Measurements from ENCODE around the gene C21orf91.

Gene C21orf91

GRCh38 chr21:17789069-17789468 is 30.1 kb downstream of the C21orf91 start:
- Histone ChIP-seq H3K4me3 (ENCODE audit: low read length) (no peak overlapping the region), H3K27me3 (ENCODE audit: control insufficient read depth, low read length) (no peaks in the 10 kb centered on the region), H3K27ac (ENCODE audit: low read depth, low read length) (no peak overlapping the region), H3F3A (ENCODE audit: control insufficient read depth, insufficient read depth) (peaks cover 7% of the 10 kb centered on the region), H3K9me3 (ENCODE audit: control insufficient read depth, insufficient read depth, low read length) (peaks cover 10% of the 10 kb centered on the region; the same call in 1 of the 2 replicates), H4K20me1 (ENCODE audit: control insufficient read depth, insufficient read depth, low read depth, low read length) (no peaks in the 10 kb centered on the region), H3K9me2 (replicated peaks; ENCODE audit: control insufficient read depth, low read length) (no peaks in the 10 kb centered on the region), H3K36me3 (ENCODE audit: control insufficient read depth, low read length) (peaks cover 63% of the 10 kb centered on the region), H3K79me2 (ENCODE audit: control insufficient read depth, low read length) (no peaks in the 10 kb centered on the region), H3K4me1 (ENCODE audit: control insufficient read depth, low read length) (peaks cover 27% of the 10 kb centered on the region), H3K4me2 (ENCODE audit: low read length) (no peak overlapping the region)
- TF ChIP-seq EZH2phosphoT487 (IDR thresholded peaks at IDR 0.05; ENCODE audit: borderline replicate concordance, low read length) = no peak
- TF ChIP-seq, protein P1, sequence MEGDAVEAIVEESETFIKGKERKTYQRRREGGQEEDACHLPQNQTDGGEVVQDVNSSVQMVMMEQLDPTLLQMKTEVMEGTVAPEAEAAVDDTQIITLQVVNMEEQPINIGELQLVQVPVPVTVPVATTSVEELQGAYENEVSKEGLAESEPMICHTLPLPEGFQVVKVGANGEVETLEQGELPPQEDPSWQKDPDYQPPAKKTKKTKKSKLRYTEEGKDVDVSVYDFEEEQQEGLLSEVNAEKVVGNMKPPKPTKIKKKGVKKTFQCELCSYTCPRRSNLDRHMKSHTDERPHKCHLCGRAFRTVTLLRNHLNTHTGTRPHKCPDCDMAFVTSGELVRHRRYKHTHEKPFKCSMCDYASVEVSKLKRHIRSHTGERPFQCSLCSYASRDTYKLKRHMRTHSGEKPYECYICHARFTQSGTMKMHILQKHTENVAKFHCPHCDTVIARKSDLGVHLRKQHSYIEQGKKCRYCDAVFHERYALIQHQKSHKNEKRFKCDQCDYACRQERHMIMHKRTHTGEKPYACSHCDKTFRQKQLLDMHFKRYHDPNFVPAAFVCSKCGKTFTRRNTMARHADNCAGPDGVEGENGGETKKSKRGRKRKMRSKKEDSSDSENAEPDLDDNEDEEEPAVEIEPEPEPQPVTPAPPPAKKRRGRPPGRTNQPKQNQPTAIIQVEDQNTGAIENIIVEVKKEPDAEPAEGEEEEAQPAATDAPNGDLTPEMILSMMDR (IDR thresholded peaks at IDR 0.05; ENCODE audit: low read depth, low read length, poor library complexity, severe bottlenecking) = no peak

DNA sequence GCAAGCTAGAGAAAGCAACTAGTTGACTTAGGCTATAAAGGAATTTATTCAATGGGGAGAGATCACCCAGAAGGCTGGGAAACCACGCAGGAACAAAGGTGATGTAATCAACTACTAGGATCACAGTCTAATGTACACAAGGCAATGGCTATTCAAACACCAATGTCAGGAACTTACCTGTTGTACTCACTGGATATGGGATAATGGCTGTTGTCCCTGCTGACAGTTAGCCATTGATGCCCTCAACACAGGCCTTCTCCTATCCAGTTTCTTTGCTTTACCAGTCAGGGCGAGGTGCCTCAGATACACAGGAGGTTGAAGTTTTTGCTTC is 32.3 kb downstream of the C21orf91 start:
- no peaks in the 10 kb centered on the region for H3K9me2 ChIP-seq (replicated peaks; ENCODE audit: control insufficient read depth, low read length)
- no peaks in the 10 kb centered on the region for H4K20me1 ChIP-seq (ENCODE audit: control insufficient read depth, insufficient read depth, low read depth, low read length)
- no peaks in the 10 kb centered on the region for H3K27me3 ChIP-seq (ENCODE audit: control insufficient read depth, low read length)
- no peak for TF ChIP-seq EZH2phosphoT487 (IDR thresholded peaks at IDR 0.05; ENCODE audit: borderline replicate concordance, low read length)
- TF ChIP-seq, protein P1 (IDR thresholded peaks at IDR 0.05; ENCODE audit: low read depth, low read length, poor library complexity, severe bottlenecking) = no peak
- no peaks in the 10 kb centered on the region for H3K79me2 ChIP-seq (ENCODE audit: control insufficient read depth, low read length)
- no peak overlapping the region for H3K27ac ChIP-seq (ENCODE audit: low read depth, low read length)
- H3K4me2 ChIP-seq (ENCODE audit: low read length) = no peak overlapping the region
- H3K9me3 ChIP-seq (ENCODE audit: control insufficient read depth, insufficient read depth, low read length) = peaks cover 10% of the 10 kb centered on the region; the same call in 1 of the 2 replicates
- H3K36me3 ChIP-seq (ENCODE audit: control insufficient read depth, low read length) = peaks cover 43% of the 10 kb centered on the region
- H3K4me1 ChIP-seq (ENCODE audit: control insufficient read depth, low read length) = peaks cover 48% of the 10 kb centered on the region
- no peak overlapping the region for H3K4me3 ChIP-seq (ENCODE audit: low read length)
- peaks cover 14% of the 10 kb centered on the region for H3F3A ChIP-seq (ENCODE audit: control insufficient read depth, insufficient read depth)

DNA sequence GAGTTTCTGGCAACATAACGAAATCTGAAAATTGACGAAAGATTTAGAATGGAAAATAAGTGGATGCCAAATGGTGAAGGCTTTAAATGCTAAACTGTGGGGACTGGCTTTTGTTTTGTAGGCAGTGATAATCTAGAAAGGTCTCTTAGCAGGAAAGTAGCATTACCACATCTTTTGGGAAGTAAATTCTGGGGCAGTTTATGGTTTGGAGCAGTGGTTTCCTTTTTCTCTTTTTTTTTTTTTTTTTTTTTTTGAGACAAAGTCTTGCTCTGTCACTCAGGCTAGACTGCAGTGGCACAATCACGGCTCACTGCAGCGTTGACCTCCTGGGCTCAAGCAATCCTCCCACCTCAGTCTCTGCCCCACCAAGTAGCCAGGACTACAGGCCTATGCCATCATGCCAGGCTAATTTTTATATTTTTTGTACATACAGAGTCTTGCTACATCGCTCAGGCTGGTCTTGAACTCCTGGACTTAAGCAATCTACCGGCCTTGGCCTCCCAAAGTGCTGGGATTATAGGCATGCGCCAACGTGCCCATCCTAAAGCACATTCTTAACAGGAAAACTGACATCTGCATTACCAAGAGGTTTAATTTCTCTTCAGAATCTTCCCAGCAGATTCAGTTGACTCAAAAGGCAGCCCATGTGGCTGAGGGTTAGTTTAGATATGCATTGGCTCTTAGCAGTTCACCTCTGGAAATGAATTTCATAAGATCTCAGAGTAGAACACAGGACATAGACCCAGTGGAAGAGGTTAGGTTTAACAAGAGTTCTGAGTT is 32.9 kb downstream of the C21orf91 start:
- Histone ChIP-seq H3K4me3 (ENCODE audit: low read length) (no peak overlapping the region), H3K9me2 (replicated peaks; ENCODE audit: control insufficient read depth, low read length) (no peaks in the 10 kb centered on the region), H3K4me1 (ENCODE audit: control insufficient read depth, low read length) (peaks cover 54% of the 10 kb centered on the region), H4K20me1 (ENCODE audit: control insufficient read depth, insufficient read depth, low read depth, low read length) (no peaks in the 10 kb centered on the region), H3K9me3 (ENCODE audit: control insufficient read depth, insufficient read depth, low read length) (peaks cover 10% of the 10 kb centered on the region; the same call in 1 of the 2 replicates), H3K27me3 (ENCODE audit: control insufficient read depth, low read length) (no peaks in the 10 kb centered on the region), H3F3A (ENCODE audit: control insufficient read depth, insufficient read depth) (peaks cover 14% of the 10 kb centered on the region), H3K36me3 (ENCODE audit: control insufficient read depth, low read length) (peaks cover 37% of the 10 kb centered on the region), H3K4me2 (ENCODE audit: low read length) (no peak overlapping the region), H3K27ac (ENCODE audit: low read depth, low read length) (no peak overlapping the region), H3K79me2 (ENCODE audit: control insufficient read depth, low read length) (no peaks in the 10 kb centered on the region)
- no peak for TF ChIP-seq EZH2phosphoT487 (IDR thresholded peaks at IDR 0.05; ENCODE audit: borderline replicate concordance, low read length)
- TF ChIP-seq, protein P1 (IDR thresholded peaks at IDR 0.05; ENCODE audit: low read depth, low read length, poor library complexity, severe bottlenecking) = no peak

All from DOHH2 (cell line).